HG03064 (cell line): ENCODE measurements around the gene SEPTIN5.

Experiments
- ATAC-seq: cut with Tn5 transposase; IDR thresholded peaks from one replicate; pipeline ENCODE4 v1.9.1; 2021; ENCODE audit warnings: low read depth; ENCODE audit not compliant: unreplicated experiment

Gene SEPTIN5

GRCh38 chr22:19745155-19746101, 31.1 kb downstream of the SEPTIN5 start:
- ATAC-seq: no peak

- ATAC-seq: no peak
These were observed 32.4 kb downstream of the SEPTIN5 start for GRCh38 chr22:19746726-19747125.

GRCh38 chr22:19747551-19747950, 33.2 kb downstream of the SEPTIN5 start:
- ATAC-seq: no peak

- ATAC-seq: no peak
These were observed 33.8 kb downstream of the SEPTIN5 start for GRCh38 chr22:19748139-19748538.

GRCh38 chr22:19748991-19749664, 34.8 kb downstream of the SEPTIN5 start:
- no peak for ATAC-seq

- no peak for ATAC-seq
These were observed 35.6 kb downstream of the SEPTIN5 start for GRCh38 chr22:19749876-19750275.

GRCh38 chr22:19750507-19751490, 36.5 kb downstream of the SEPTIN5 start:
- no peak for ATAC-seq

GRCh38 chr22:19751497-19752245, 37.4 kb downstream of the SEPTIN5 start:
- ATAC-seq: no peak

GRCh38 chr22:19753090-19753842, 39.0 kb downstream of the SEPTIN5 start:
- ATAC-seq: no peak

- ATAC-seq: no peak
These were observed 39.8 kb downstream of the SEPTIN5 start for GRCh38 chr22:19753996-19754700.

GRCh38 chr22:19754701-19755144, 40.4 kb downstream of the SEPTIN5 start:
- ATAC-seq: no peak

- no peak for ATAC-seq
These were observed 40.9 kb downstream of the SEPTIN5 start for GRCh38 chr22:19755145-19755710.

- ATAC-seq: no peak
These were observed 41.5 kb downstream of the SEPTIN5 start for GRCh38 chr22:19755722-19756287.

- no peak for ATAC-seq
These were observed 42.2 kb downstream of the SEPTIN5 start for GRCh38 chr22:19756288-19757128.

- ATAC-seq: no peak
These were observed 43.1 kb downstream of the SEPTIN5 start for GRCh38 chr22:19757140-19757984.
